GM23338 (cell line): ENCODE results near the gene VWA3B. TPM values are rescaled to one million over a fixed set of nuclear protein-coding genes. Genes with fewer than 3 reads are reported as not detected.
A peak's percentile ranks its signal among the peaks of the same experiment; 100 is the strongest.

Source experiments
- ATAC-seq: fragments of 200-7000 bp; cut with Tn5 transposase; 3 replicates; pipeline ENCODE4 v1.9.1; 2020
- DNase-seq: peaks from one replicate; pipeline ENCODE4 v3.0.0-alpha.2; 2015; ENCODE audit warnings: low spot score
- H2AFZ ChIP-seq: fragments of 200-600 bp; sonication (generic); 2 replicates; pipeline ENCODE4 v1.8.0; 2016; ENCODE audit warnings: antibody characterized with exemption, mild to moderate bottlenecking, moderate library complexity
- H3F3A ChIP-seq: fragments of 200-600 bp; sonication (generic); replicated peaks from 2 replicates; pipeline ENCODE4 v1.8.0; 2017; ENCODE audit warnings: antibody characterized with exemption, mixed run types, low read depth
- H3K27ac ChIP-seq: fragments of 200-600 bp; sonication (generic); 2 replicates; pipeline ENCODE4 v1.6.1; 2016; ENCODE audit warnings: low read depth
- H3K27me3 ChIP-seq: fragments of 200-600 bp; sonication (generic); 2 replicates; pipeline ENCODE4 v1.8.0; 2016; ENCODE audit warnings: mild to moderate bottlenecking, mixed run types, moderate library complexity; ENCODE audit not compliant: insufficient read depth
- H3K36me3 ChIP-seq: fragments of 200-600 bp; sonication (generic); 2 replicates; pipeline ENCODE4 v1.8.0; 2016; ENCODE audit warnings: mild to moderate bottlenecking; ENCODE audit not compliant: insufficient read depth
- H3K4me1 ChIP-seq: fragments of 200-600 bp; sonication (generic); 2 replicates; pipeline ENCODE4 v1.8.0; 2016; ENCODE audit warnings: mild to moderate bottlenecking, moderate library complexity; ENCODE audit not compliant: insufficient read depth
- H3K4me2 ChIP-seq: fragments of 200-600 bp; sonication (generic); 2 replicates; pipeline ENCODE4 v1.7.1; 2017; ENCODE audit warnings: mixed run types
- H3K4me3 ChIP-seq: fragments of 200-600 bp; sonication (generic); 2 replicates; pipeline ENCODE4 v1.6.1; 2016; ENCODE audit warnings: mixed run types
- H3K79me2 ChIP-seq: fragments of 200-600 bp; sonication (generic); replicated peaks from 2 replicates; pipeline ENCODE4 v1.8.0; 2017; ENCODE audit warnings: mild to moderate bottlenecking; ENCODE audit not compliant: insufficient read depth
- H3K9me2 ChIP-seq: fragments of 200-600 bp; sonication (generic); 2 replicates; pipeline ENCODE4 v1.8.0; 2017; ENCODE audit not compliant: insufficient read depth
- H4K20me1 ChIP-seq: fragments of 200-600 bp; sonication (generic); replicated peaks from 2 replicates; pipeline ENCODE4 v1.8.0; 2017; ENCODE audit warnings: mild to moderate bottlenecking; ENCODE audit not compliant: insufficient read depth
- H3K27ac Mint-ChIP-seq: 2 replicates; pipeline ENCODE4 v1.8.0; 2020; ENCODE audit warnings: inconsistent platforms, mild to moderate bottlenecking, moderate library complexity, mixed read lengths
- H3K27me3 Mint-ChIP-seq: 3 replicates; pipeline ENCODE4 v1.8.0; 2022; ENCODE audit warnings: low read depth, mild to moderate bottlenecking, moderate library complexity, mixed read lengths, inconsistent platforms; ENCODE audit not compliant: insufficient read depth, poor library complexity
- H3K36me3 Mint-ChIP-seq: 3 replicates; pipeline ENCODE4 v1.8.0; 2021; ENCODE audit warnings: low read depth, mild to moderate bottlenecking, inconsistent platforms, moderate library complexity, mixed read lengths
- H3K4me1 Mint-ChIP-seq: 3 replicates; pipeline ENCODE4 v1.8.0; 2020; ENCODE audit warnings: mild to moderate bottlenecking, inconsistent platforms, mixed read lengths
- H3K4me3 Mint-ChIP-seq: 3 replicates; pipeline ENCODE4 v1.8.0; 2021; ENCODE audit warnings: moderate library complexity, mild to moderate bottlenecking, inconsistent platforms, mixed read lengths
- H3K9me3 Mint-ChIP-seq: 3 replicates; pipeline ENCODE4 v1.8.0; 2020; ENCODE audit warnings: moderate library complexity, mild to moderate bottlenecking, inconsistent platforms, mixed read lengths
- CREB1 ChIP-seq: fragments of 250-450 bp; sonication (Bioruptor Pico); IDR thresholded peaks from 2 replicates; pipeline ENCODE4 v1.5.0; 2020; ENCODE audit warnings: low read depth, mild to moderate bottlenecking, moderate library complexity
- EZH2 ChIP-seq: fragments of 200-600 bp; sonication (generic); IDR thresholded peaks from one replicate; pipeline ENCODE4 v1.8.0; 2017; ENCODE audit warnings: antibody characterized with exemption, mild to moderate bottlenecking, low read depth; ENCODE audit not compliant: unreplicated experiment
- REST ChIP-seq: IDR thresholded peaks from one replicate; pipeline ENCODE4 v1.6.1; 2018; ENCODE audit warnings: antibody characterized with exemption; ENCODE audit not compliant: unreplicated experiment
- STAT1 ChIP-seq: IDR thresholded peaks from one replicate; pipeline ENCODE4 v1.6.1; 2016; ENCODE audit warnings: antibody characterized with exemption; ENCODE audit not compliant: unreplicated experiment
- polyA plus RNA-seq: library from polyadenylated mRNA; unstranded; fragments of >200 nt; fragmentation: Nextera tagmentation; extraction: Ambion mirVana; gene quantifications from 2 replicates; pipeline ENCODE4 v1.2.1, GENCODE V29; 2016
- total RNA-seq: library from RNA; depleted of rRNA; stranded (reverse); fragments of >200 nt; shearing (Covaris generic); gene quantifications from 2 replicates; pipeline ENCODE4 v1.2.3, GENCODE V29; 2014
- TF ChIP-seq, protein P1 (sequence below): fragments of 250-450 bp; sonication (Bioruptor Pico); IDR thresholded peaks from 2 replicates; pipeline ENCODE4 v1.5.0; 2020; ENCODE audit warnings: mild to moderate bottlenecking, moderate library complexity
- TF ChIP-seq, protein P2 (sequence below), 2 experiments: fragments of 200-600 bp in 1 of 2; sonication (generic) in 1 of 2; conservative IDR thresholded peaks; 2 replicates each; pipeline versions ENCODE4 v1.5.1 to v1.6.1; 2016 to 2017; ENCODE audit warnings: antibody characterized with exemption in 2 of 2, low read depth in 2 of 2, mild to moderate bottlenecking in 2 of 2, moderate library complexity in 1 of 2

The VWA3B gene
- total and polyA plus RNA-seq, 2 experiments from 2014 or later: not detected

- TF ChIP-seq, protein P1, sequence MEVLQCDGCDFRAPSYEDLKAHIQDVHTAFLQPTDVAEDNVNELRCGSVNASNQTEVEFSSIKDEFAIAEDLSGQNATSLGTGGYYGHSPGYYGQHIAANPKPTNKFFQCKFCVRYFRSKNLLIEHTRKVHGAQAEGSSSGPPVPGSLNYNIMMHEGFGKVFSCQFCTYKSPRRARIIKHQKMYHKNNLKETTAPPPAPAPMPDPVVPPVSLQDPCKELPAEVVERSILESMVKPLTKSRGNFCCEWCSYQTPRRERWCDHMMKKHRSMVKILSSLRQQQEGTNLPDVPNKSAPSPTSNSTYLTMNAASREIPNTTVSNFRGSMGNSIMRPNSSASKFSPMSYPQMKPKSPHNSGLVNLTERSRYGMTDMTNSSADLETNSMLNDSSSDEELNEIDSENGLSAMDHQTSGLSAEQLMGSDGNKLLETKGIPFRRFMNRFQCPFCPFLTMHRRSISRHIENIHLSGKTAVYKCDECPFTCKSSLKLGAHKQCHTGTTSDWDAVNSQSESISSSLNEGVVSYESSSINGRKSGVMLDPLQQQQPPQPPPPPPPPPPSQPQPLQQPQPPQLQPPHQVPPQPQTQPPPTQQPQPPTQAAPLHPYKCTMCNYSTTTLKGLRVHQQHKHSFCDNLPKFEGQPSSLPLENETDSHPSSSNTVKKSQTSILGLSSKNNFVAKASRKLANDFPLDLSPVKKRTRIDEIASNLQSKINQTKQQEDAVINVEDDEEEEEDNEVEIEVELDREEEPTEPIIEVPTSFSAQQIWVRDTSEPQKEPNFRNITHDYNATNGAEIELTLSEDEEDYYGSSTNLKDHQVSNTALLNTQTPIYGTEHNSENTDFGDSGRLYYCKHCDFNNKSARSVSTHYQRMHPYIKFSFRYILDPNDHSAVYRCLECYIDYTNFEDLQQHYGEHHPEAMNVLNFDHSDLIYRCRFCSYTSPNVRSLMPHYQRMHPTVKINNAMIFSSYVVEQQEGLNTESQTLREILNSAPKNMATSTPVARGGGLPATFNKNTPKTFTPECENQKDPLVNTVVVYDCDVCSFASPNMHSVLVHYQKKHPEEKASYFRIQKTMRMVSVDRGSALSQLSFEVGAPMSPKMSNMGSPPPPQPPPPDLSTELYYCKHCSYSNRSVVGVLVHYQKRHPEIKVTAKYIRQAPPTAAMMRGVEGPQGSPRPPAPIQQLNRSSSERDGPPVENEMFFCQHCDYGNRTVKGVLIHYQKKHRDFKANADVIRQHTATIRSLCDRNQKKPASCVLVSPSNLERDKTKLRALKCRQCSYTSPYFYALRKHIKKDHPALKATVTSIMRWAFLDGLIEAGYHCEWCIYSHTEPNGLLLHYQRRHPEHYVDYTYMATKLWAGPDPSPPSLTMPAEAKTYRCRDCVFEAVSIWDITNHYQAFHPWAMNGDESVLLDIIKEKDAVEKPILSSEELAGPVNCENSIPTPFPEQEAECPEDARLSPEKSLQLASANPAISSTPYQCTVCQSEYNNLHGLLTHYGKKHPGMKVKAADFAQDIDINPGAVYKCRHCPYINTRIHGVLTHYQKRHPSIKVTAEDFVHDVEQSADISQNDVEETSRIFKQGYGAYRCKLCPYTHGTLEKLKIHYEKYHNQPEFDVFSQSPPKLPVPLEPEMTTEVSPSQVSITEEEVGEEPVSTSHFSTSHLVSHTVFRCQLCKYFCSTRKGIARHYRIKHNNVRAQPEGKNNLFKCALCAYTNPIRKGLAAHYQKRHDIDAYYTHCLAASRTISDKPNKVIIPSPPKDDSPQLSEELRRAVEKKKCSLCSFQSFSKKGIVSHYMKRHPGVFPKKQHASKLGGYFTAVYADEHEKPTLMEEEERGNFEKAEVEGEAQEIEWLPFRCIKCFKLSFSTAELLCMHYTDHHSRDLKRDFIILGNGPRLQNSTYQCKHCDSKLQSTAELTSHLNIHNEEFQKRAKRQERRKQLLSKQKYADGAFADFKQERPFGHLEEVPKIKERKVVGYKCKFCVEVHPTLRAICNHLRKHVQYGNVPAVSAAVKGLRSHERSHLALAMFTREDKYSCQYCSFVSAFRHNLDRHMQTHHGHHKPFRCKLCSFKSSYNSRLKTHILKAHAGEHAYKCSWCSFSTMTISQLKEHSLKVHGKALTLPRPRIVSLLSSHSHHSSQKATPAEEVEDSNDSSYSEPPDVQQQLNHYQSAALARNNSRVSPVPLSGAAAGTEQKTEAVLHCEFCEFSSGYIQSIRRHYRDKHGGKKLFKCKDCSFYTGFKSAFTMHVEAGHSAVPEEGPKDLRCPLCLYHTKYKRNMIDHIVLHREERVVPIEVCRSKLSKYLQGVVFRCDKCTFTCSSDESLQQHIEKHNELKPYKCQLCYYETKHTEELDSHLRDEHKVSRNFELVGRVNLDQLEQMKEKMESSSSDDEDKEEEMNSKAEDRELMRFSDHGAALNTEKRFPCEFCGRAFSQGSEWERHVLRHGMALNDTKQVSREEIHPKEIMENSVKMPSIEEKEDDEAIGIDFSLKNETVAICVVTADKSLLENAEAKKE (CRISPR knock-in tag): no peak
- TF ChIP-seq EZH2 (no peak), CREB1 (no peak), STAT1 (no peak)
Observed at GRCh38 chr2:98295275-98295674, 208.3 kb downstream of the VWA3B start (continued).

DNA sequence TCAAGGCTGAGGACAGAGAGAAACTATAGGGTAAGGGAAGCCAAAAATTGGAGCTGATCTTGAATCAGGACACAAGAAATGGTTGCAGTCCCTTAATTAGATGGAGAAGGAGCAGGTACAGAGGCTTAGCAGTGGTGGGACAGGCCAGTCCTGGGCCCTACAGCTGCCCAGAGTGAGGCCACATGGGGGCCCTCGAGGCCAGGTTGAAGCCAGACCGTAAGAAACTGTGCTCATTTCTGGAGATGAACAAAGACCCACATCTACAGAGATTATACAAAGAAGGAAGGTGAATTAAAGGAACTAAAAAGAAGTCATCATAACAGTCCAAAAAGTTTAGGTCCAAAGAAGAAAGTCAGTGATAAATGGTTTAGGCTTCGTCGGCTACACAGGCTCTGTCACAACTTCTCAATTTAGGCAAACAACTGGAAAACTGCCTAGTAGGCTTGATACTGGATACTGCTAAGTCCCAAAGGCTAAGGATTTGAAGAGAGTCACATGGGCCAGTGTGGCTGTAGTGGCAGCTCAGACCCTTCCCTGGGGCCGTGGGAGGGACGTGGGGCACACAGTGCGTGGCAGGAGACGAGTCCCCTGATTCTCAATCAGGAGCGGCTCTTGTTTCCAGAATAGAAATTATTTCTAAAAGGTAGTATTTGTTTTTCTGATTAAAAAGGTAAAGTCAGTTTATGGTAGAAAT lies 208.9 kb downstream of the VWA3B start:
- H3K27ac Mint-ChIP-seq: no peak overlapping the region
- no peak for ATAC-seq

More for the DNA sequence above, 208.9 kb downstream of the VWA3B start:
- no peak for DNase-seq
- Mint-ChIP-seq H3K4me3 (no peak overlapping the region), H3K36me3 (no peaks in the 10 kb centered on the region), H3K9me3 (peaks cover 4% of the 10 kb centered on the region; the same call in 2 of the 3 replicates), H3K27me3 (peaks cover 11% of the 10 kb centered on the region), H3K4me1 (peaks cover 6% of the 10 kb centered on the region; the same call in 2 of the 3 replicates)
- H3K79me2 ChIP-seq: no peaks in the 10 kb centered on the region
- H3K36me3 ChIP-seq: no peaks in the 10 kb centered on the region
- no peaks in the 10 kb centered on the region for H4K20me1 ChIP-seq
- no peaks in the 10 kb centered on the region for H3K27me3 ChIP-seq
- no peak for TF ChIP-seq REST
- TF ChIP-seq, protein P2, sequence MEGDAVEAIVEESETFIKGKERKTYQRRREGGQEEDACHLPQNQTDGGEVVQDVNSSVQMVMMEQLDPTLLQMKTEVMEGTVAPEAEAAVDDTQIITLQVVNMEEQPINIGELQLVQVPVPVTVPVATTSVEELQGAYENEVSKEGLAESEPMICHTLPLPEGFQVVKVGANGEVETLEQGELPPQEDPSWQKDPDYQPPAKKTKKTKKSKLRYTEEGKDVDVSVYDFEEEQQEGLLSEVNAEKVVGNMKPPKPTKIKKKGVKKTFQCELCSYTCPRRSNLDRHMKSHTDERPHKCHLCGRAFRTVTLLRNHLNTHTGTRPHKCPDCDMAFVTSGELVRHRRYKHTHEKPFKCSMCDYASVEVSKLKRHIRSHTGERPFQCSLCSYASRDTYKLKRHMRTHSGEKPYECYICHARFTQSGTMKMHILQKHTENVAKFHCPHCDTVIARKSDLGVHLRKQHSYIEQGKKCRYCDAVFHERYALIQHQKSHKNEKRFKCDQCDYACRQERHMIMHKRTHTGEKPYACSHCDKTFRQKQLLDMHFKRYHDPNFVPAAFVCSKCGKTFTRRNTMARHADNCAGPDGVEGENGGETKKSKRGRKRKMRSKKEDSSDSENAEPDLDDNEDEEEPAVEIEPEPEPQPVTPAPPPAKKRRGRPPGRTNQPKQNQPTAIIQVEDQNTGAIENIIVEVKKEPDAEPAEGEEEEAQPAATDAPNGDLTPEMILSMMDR (conservative IDR thresholded peaks at IDR 0.05; ENCODE audit: low read depth in 2 of 2): 0 out of 4 replicates have a peak, but pooled peaks of 1 of the 2 experiments have one; percentile 20
- H3F3A ChIP-seq: no peaks in the 10 kb centered on the region
- no peak overlapping the region for H3K27ac ChIP-seq
- H3K9me2 ChIP-seq: no peaks in the 10 kb centered on the region
- H3K4me3 ChIP-seq: no peak overlapping the region
- H3K4me2 ChIP-seq: no peak overlapping the region
- peak overlapping the region; percentile 84; the same call in 1 of the 2 replicates for H2AFZ ChIP-seq
- H3K4me1 ChIP-seq: no peaks in the 10 kb centered on the region
